ENCODE measurements around the gene EXOC6B. TPM values are rescaled to one million over a fixed set of nuclear protein-coding genes. Genes with fewer than 3 reads are reported as not detected.
A peak's percentile ranks its signal among the peaks of the same experiment; 100 is the strongest.
"Not testable (repeated sequence)": the region's sequence is repeated elsewhere in the genome, so short reads cannot be mapped to it uniquely, and the experiment has no call there.

The EXOC6B gene
- total RNA-seq, 1 experiment from 2014 or later = 39.5 TPM

- DNase-seq (ENCODE audit: low spot score) = no peak
These were observed 398.6 kb downstream of the EXOC6B start for GRCh38 chr2:72427022-72427861.

GRCh38 chr2:72425996-72426395 lies 399.8 kb downstream of the EXOC6B start:
- in situ Hi-C loops (cut with HindIII; ENCODE audit: low sequenced_read_pairs) = no loop called here
- no peak for DNase-seq (ENCODE audit: low spot score)

More at GRCh38 chr2:72427022-72427861, 398.6 kb downstream of the EXOC6B start:
- in situ Hi-C loops (cut with HindIII; ENCODE audit: low sequenced_read_pairs) = no loop called here

GRCh38 chr2:72423756-72424155 lies 402.1 kb downstream of the EXOC6B start:
- no peak for DNase-seq (ENCODE audit: low spot score)
- in situ Hi-C loops (cut with HindIII; ENCODE audit: low sequenced_read_pairs) = no loop called here

DNA sequence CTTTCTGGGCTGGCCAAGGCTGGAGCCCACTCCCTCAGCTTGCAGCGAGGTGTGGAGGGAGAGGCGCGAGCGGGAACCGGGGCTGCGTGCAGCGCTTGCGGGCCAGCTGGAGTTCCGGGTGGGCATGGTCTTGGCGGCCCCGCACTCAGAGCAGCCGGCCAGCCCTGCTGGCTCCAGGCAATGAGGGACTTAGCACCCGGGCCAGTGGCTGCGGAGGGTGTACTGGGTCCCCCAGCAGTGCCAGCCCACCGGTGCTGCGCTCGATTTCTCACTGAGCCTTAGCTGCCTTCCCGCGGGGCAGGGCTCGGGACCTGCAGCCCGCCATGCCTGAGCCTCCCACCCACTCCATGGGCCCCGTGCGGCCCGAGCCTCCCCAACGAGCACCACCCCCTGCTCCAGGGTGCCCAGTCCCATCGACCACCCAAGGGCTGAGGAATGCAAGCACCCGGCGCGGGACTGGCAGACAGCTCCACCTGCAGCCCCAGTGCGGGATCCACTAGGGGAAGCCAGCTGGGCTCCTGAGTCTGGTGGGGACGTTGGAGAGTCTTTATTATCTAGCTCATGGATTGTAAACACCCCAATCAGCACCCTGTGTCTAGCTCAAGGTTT lies 404.0 kb downstream of the EXOC6B start:
- DNase-seq (ENCODE audit: low spot score); in situ Hi-C loops (cut with HindIII; ENCODE audit: low sequenced_read_pairs): not testable (repeated sequence)

GRCh38 chr2:72415781-72416475 lies 409.9 kb downstream of the EXOC6B start:
- DNase-seq (ENCODE audit: low spot score) = no peak
- in situ Hi-C loops (cut with HindIII; ENCODE audit: low sequenced_read_pairs) = no loop called here

GRCh38 chr2:72415241-72415661 lies 410.6 kb downstream of the EXOC6B start:
- in situ Hi-C loops (cut with HindIII; ENCODE audit: low sequenced_read_pairs) = no loop called here
- no peak for DNase-seq (ENCODE audit: low spot score)

- in situ Hi-C loops (cut with HindIII; ENCODE audit: low sequenced_read_pairs) = no loop called here
- DNase-seq (ENCODE audit: low spot score) = peak; percentile 12
These were observed 411.6 kb downstream of the EXOC6B start for GRCh38 chr2:72414137-72414760.

- DNase-seq (ENCODE audit: low spot score) = no peak
- in situ Hi-C loops (cut with HindIII; ENCODE audit: low sequenced_read_pairs) = no loop called here
These were observed 412.1 kb downstream of the EXOC6B start for GRCh38 chr2:72413716-72414115.

DNA sequence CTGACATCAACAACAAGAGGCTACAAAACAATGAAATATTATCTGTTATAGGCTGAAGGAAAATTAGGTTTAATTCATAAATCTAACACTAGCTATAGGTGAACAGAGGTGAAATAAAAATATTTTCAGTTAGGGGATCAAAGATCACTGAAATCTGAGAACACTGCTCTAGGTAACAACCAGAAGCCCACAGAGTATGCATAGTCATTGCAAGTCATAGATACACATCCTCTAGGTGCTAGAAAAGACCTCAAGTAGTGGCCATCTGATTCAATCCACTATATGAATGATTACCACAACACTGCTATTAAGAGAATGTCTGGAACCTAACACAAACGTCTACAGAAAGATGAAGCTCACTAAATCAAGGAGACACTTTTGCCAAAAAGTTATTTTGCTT lies 413.6 kb downstream of the EXOC6B start:
- no peak for DNase-seq (ENCODE audit: low spot score)
- in situ Hi-C loops (cut with HindIII; ENCODE audit: low sequenced_read_pairs) = no loop called here

DNA sequence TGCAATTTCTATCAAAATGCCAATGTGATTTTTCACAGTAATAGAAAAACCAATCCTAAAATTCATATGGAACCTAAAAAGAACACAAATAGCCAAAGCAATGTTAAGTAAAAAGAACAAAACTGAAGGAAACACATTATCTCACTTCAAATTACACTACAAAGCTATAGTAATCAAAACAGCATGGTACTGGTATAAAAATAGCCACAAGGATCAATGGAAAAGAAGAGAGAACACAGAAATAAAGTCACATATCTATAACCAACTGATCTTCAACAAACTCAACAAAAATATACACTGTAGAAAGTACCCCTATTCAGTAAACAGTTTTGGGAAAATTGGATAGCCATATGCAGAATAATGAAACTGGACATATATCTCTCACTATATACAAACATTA lies 426.0 kb downstream of the EXOC6B start:
- in situ Hi-C loops (cut with HindIII; ENCODE audit: low sequenced_read_pairs) = no loop called here
- DNase-seq (ENCODE audit: low spot score) = no peak

DNA sequence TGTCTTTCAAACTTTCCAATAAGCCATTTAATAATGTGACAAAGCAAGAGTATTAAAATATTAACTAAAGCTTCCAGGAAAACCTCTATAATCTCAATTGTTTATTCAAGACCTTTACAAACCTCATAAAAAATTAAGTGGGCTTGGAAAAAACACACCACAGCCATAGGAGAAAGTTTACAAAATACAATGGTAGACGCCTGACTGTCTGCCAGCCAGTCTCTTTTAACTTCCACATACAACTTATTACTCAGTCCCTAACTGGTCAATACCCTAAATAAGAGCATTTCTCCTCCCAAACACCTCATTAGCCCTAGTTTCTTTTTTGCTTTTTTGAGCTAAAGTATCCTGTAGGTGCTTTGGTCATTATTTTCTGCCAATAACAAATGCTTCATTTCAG lies 430.7 kb downstream of the EXOC6B start:
- no peak for DNase-seq (ENCODE audit: low spot score)
- in situ Hi-C loops (cut with HindIII; ENCODE audit: low sequenced_read_pairs) = no loop called here

DNA sequence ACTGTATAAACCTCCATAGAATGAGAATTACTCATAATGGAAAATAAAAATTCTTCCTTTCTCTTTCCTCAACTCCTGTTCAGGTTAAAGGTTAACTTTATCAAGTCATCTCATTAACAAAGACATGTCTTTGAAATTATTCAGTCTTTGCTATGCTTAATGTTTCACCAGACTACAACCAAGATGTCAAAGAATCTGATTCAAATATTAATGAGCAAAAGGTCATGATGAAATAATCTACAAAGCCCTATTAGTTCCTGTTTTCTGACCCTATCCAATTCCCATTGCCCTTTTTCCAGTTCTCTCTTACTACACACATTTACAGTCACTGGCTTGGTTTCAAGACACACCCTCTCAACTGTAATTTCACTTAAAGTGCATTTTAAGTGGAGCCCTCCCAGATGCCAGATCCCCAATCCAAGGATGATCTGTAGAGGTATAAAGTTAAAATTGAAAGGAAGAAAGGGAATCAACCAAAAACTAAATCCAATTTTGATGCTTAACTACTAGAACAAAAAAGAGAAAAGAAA lies 431.2 kb downstream of the EXOC6B start:
- no peak for DNase-seq (ENCODE audit: low spot score)
- in situ Hi-C loops (cut with HindIII; ENCODE audit: low sequenced_read_pairs) = no loop called here

- in situ Hi-C loops (cut with HindIII; ENCODE audit: low sequenced_read_pairs) = no loop called here
- no peak for DNase-seq (ENCODE audit: low spot score)
These were observed 436.4 kb downstream of the EXOC6B start for GRCh38 chr2:72389447-72389846.

GRCh38 chr2:72388263-72388662 lies 437.6 kb downstream of the EXOC6B start:
- in situ Hi-C loops (cut with HindIII; ENCODE audit: low sequenced_read_pairs) = no loop called here
- DNase-seq (ENCODE audit: low spot score) = no peak

GRCh38 chr2:72386288-72386687 lies 439.5 kb downstream of the EXOC6B start:
- in situ Hi-C loops (cut with HindIII; ENCODE audit: low sequenced_read_pairs) = no loop called here

GRCh38 chr2:72378753-72379348 lies 447.0 kb downstream of the EXOC6B start:
- in situ Hi-C loops (cut with HindIII; ENCODE audit: low sequenced_read_pairs) = no loop called here
- DNase-seq (ENCODE audit: low spot score) = no peak

More at GRCh38 chr2:72386288-72386687, 439.5 kb downstream of the EXOC6B start:
- no peak for DNase-seq (ENCODE audit: low spot score)

GRCh38 chr2:72367530-72368225 lies 458.2 kb downstream of the EXOC6B start:
- in situ Hi-C loops (cut with HindIII; ENCODE audit: low sequenced_read_pairs) = no loop called here
- no peak for DNase-seq (ENCODE audit: low spot score)

DNA sequence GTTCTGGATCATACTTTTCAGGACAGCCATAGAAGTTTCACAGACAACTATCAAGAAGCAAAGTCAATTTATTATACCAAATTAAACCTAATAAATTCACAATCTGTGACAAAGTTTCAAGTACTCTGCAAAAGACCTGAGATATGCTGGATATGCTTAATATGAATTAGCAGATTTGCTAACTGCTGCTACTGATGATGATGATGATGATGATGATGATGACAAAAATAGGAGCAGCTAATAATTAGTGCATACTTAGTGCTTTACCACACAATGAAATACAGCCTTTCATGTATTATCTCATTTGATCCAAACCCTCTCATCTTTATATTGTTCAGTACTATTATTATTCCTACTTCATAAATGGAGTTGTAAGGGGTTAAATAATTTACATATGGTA lies 462.4 kb downstream of the EXOC6B start:
- in situ Hi-C loops (cut with HindIII; ENCODE audit: low sequenced_read_pairs) = no loop called here
- DNase-seq (ENCODE audit: low spot score) = no peak

Data from G401 (cell line).